ENCODE data around the gene ZKSCAN8. TPM values are rescaled to one million over a fixed set of nuclear protein-coding genes. Genes with fewer than 3 reads are reported as not detected.

ZKSCAN8 gene
- total RNA-seq, 1 donor from 2014 or later = 20.9 TPM

- ATAC-seq (peak; percentile 70), DNase-seq (peak; percentile 70)
- peak overlapping the region; percentile 24 for H3K4me3 ChIP-seq
- intact Hi-C loops (cut with DNase I) = no loop called here
- peaks cover 78% of the 10 kb centered on the region for H3K27me3 ChIP-seq
- peak overlapping the region; percentile 55 for H3K27ac ChIP-seq
- no peaks in the 10 kb centered on the region for H3K36me3 ChIP-seq
- TF ChIP-seq, protein P1, sequence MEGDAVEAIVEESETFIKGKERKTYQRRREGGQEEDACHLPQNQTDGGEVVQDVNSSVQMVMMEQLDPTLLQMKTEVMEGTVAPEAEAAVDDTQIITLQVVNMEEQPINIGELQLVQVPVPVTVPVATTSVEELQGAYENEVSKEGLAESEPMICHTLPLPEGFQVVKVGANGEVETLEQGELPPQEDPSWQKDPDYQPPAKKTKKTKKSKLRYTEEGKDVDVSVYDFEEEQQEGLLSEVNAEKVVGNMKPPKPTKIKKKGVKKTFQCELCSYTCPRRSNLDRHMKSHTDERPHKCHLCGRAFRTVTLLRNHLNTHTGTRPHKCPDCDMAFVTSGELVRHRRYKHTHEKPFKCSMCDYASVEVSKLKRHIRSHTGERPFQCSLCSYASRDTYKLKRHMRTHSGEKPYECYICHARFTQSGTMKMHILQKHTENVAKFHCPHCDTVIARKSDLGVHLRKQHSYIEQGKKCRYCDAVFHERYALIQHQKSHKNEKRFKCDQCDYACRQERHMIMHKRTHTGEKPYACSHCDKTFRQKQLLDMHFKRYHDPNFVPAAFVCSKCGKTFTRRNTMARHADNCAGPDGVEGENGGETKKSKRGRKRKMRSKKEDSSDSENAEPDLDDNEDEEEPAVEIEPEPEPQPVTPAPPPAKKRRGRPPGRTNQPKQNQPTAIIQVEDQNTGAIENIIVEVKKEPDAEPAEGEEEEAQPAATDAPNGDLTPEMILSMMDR (IDR thresholded peaks at IDR 0.05) = no peak
- H3K4me1 ChIP-seq = peaks cover 4% of the 10 kb centered on the region
- peaks cover 4% of the 10 kb centered on the region for H3K9me3 ChIP-seq
Observed at GRCh38 chr6:28206928-28207509, 65.3 kb downstream of the ZKSCAN8 start.

DNA sequence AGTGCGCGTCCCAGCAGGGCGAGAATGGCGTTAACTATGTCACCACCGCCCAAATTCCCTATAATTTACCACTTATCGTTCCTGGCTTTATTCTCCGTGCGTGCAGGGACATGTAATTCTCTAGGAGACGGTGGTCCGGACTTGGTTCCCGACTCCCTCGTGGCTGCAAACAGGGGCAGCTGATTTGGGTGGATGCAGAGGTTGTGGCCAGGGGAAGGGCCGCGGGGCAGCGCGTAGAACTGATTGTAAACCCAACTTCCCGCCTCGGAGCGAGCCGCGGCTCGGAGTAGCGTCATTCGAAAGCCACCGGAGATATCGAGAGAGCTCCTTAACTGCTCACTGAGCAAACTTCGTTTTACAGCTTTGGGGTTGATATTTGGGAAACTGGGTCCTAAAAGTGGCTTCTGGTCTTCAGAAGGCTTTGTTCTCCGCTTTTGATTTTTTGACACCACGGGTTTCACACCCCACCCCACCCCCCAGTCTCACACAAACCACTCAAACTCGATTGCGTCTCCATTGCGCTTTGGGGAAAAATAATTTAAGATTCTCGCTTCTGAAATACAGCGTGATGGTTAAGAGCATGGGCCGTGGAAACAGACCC lies 65.9 kb downstream of the ZKSCAN8 start:
- intact Hi-C loops (cut with DNase I) = no loop called here
- peak overlapping the region; percentile 55 for H3K27ac ChIP-seq
- DNase-seq = peak; percentile 68

GRCh38 chr6:28208111-28208659 lies 66.5 kb downstream of the ZKSCAN8 start:
- Histone ChIP-seq H3K36me3 (no peaks in the 10 kb centered on the region), H3K4me1 (peaks cover 10% of the 10 kb centered on the region), H3K27ac (peak overlapping the region; percentile 33), H3K9me3 (peaks cover 4% of the 10 kb centered on the region), H3K27me3 (peaks cover 87% of the 10 kb centered on the region), H3K4me3 (peak overlapping the region; percentile 24)
- intact Hi-C loops (cut with DNase I) = no loop called here
- TF ChIP-seq, protein P1 (IDR thresholded peaks at IDR 0.05) = no peak
- DNase-seq (no peak), ATAC-seq (peak; percentile 5)

More for the DNA sequence above, 65.9 kb downstream of the ZKSCAN8 start:
- TF ChIP-seq, protein P1 (IDR thresholded peaks at IDR 0.05) = no peak
- peaks cover 4% of the 10 kb centered on the region for H3K9me3 ChIP-seq
- H3K36me3 ChIP-seq = no peaks in the 10 kb centered on the region
- H3K27me3 ChIP-seq = peaks cover 82% of the 10 kb centered on the region
- H3K4me1 ChIP-seq = peaks cover 6% of the 10 kb centered on the region
- ATAC-seq = peak; percentile 72
- peak overlapping the region; percentile 24 for H3K4me3 ChIP-seq

Other genes starting within 250 kb of the ZKSCAN8 start
- not detected for gene OR2B2, start 229.5 kb upstream of the ZKSCAN8 start, total RNA-seq
- gene OR2B6, start 184.6 kb upstream of the ZKSCAN8 start, total RNA-seq = not detected
- 2.3 TPM for gene ZNF165, start 61.3 kb upstream of the ZKSCAN8 start, total RNA-seq
- 5.8 TPM for gene ZSCAN16, start 17.3 kb upstream of the ZKSCAN8 start, total RNA-seq
- gene ZSCAN9, start 83.4 kb downstream of the ZKSCAN8 start, total RNA-seq = 13.5 TPM
- 4.5 TPM for gene ZKSCAN4, start 110.4 kb downstream of the ZKSCAN8 start, total RNA-seq
- 0.87 TPM for gene NKAPL, start 117.4 kb downstream of the ZKSCAN8 start, total RNA-seq
- gene ZSCAN26, start 125.3 kb downstream of the ZKSCAN8 start, total RNA-seq = 11.3 TPM
- gene PGBD1, start 139.7 kb downstream of the ZKSCAN8 start, total RNA-seq = 3.1 TPM
- 28.5 TPM for gene ZSCAN31, start 194.3 kb downstream of the ZKSCAN8 start, total RNA-seq
- gene ZKSCAN3, start 208.1 kb downstream of the ZKSCAN8 start, total RNA-seq = 7.3 TPM